DMS 273 treated with DMSO at 0.1 percent for 48 hours (cell line): ENCODE data around the gene PPP1R14D.
"Not testable (repeated sequence)": the region's sequence is repeated elsewhere in the genome, so short reads cannot be mapped to it uniquely, and the experiment has no call there.

Source experiments
- DNase-seq: peaks from one replicate; lab custom pipeline; 2025; lab: John Stamatoyannopoulos, UW

PPP1R14D gene

GRCh38 chr15:40828447-40829036 lies at the start of gene PPP1R14D:
Gene PPP1R14D (minus strand): TSS chr15:40828708. CDS start chr15:40828641, 67 bp downstream.
- DNase-seq, result no peak

- DNase-seq, result no peak
Observed at GRCh38 chr15:40877694-40878093, 49.2 kb upstream of the PPP1R14D start.

DNA sequence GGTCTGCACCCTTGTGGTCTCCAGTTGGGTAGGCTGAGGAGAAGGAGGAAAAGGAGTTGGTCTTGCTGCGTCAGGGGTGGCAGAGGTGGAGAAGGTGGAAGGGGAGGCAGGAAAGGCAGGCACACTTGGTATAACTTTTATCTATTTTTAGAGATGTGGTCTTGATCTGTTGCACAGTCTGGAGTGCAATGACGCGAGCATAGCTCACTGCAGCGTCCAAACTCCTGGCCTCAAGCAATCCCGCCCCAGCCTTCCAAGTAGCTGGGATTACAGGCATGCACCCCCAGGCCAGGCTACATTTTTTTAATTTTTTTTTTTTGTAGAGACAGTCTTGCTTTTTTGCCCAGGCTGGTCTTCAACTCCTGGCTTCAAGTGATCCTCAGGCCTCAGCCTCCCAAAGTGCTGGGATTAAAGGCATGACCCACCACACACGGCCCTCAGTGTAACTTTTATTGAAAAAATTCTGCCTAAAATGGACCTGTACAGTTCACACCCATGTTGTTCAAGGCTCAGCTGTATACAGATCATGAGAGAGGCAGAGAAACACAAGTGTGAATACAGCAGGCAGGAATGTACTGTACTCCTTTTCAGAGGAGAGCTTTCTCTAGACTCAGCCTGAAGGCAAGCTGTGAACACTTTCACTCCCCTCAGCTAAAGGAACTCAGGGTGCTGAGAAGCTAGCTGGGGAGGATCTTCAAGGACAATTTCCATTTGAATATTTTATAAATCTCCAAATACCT lies 47.7 kb upstream of the PPP1R14D start:
- DNase-seq, result no peak

DNA sequence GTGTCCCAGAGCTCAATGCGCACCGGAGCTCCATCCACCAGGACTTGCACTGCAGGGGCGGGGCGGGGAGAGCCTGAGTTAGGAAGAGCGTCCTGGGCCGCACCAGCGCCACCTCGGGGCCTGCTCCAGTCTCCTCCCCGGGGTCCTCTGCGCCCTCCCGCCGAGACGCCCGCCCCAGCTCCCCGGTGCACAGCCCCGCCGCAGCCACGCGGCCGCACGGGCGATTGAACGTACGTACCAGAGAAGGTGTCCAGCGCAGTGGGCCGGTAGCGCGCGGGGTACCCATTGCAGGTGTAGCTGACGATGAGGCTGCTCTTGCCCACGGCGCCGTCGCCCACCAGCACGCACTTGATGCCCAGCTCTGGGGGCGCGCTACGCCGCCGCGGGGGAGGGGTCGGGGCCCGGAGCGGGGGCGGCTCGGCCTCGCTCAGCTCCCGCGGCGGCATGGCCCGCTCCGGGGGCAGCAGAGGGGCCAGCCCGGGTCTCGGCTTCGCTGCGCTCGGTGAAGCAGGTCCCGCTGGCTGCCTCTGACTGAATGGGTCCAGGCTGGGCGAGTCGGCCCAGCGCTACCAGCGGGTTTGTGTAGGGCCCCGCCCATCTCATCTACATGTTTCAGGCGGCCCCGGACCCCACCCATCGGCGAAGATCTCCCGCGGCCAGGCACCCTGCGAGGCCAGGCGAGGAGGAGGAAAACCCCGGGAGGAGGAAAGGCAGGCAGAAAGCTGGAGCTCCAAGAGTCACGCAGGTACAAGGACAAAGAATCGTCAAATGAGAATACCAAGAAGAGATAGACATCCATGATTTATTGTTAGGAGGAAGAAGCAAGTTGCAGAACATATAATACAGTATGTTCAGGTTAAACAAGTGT lies 45.4 kb upstream of the PPP1R14D start, which contains the start of gene RHOV:
Gene RHOV, minus strand, starts transcription at position 541 of the 868 bp plus-strand sequence. Its CDS starts 95 bp downstream, at position 446.
- DNase-seq, result no peak

DNA sequence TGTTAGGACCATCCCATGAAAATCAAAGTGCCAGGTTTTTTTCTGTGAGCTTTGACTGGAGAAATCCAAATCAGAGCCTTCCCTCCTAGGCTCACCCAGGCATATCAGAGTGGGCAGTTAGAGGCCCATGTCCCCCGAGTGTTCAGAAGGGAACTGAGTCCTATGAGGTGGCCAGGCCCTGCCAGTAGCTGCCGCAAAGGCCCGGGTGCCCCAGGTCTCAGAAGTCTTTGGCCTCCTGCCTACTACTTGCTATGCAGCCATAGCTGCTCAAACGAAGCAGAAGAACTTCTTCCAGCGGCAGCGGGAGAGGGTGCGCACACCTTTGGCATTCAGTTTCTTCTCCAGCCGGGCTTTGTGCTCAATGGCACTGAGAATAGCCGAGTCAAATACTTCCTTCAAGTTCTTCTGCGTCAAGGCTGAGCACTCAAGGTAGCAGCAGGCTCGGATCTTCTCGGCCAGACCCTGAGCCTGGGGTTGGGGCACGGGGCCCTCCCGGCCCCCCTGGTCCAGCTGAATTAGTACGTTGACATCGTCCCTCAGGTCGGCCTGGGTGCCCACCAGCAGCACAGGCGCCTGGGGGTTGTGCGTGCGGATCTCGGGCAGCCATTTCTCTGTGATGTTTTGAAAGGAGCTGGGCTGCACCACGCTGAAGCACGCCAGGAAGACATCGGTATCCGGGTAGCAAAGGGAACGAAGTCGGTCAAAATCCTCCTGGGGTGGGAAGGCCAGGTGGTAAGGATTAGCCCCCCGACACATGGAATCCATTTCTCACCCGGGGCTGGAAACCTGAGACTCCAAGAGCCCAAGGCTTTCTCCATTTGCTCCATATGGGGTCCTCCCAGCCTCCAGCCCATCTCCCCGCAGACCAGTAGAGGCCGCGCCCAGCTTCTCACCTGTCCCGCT lies 44.5 kb upstream of the PPP1R14D start:
- no peak for DNase-seq

GRCh38 chr15:40871749-40872617 lies 43.5 kb upstream of the PPP1R14D start:
- no peak for DNase-seq

DNA sequence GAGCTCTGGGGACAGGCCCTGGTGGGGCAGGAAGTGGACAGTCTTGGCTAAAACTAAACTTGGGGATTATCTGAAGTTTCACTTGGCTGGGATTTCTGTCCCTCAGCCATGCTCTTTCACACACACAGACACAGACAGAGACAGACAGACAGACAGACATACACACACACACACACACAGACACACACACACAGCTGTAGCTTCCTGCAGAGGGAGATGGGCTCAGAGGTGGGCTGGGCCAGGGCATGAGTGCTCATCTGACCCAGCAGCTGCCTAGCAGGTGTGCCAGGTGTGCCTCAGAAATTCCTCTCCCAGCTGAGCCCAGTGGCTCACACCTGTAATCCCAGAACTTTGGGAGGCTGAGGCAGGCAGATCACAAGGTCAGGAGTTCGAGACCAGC lies 42.2 kb upstream of the PPP1R14D start:
- no peak for DNase-seq

- DNase-seq, result no peak
Observed at GRCh38 chr15:40869686-40870085, 41.2 kb upstream of the PPP1R14D start.

DNA sequence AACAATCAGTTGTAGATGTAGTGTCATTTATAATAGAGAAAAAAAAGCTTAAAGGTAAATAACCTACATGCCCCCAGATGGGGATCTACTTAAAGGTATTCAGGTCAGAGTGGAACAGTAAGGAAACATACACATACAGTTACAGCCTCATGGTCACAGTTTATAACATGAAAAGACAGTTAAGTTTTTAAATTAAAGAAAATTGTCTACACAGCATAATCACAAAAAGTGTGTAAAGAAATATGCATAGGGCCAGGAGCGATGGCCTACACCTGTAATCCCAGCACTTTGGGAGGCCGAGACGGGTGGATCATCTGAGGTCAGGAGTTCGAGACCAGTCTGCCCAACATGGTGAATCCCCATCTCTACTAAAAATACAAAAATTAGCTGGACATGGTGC lies 38.7 kb upstream of the PPP1R14D start:
- no peak for DNase-seq

DNA sequence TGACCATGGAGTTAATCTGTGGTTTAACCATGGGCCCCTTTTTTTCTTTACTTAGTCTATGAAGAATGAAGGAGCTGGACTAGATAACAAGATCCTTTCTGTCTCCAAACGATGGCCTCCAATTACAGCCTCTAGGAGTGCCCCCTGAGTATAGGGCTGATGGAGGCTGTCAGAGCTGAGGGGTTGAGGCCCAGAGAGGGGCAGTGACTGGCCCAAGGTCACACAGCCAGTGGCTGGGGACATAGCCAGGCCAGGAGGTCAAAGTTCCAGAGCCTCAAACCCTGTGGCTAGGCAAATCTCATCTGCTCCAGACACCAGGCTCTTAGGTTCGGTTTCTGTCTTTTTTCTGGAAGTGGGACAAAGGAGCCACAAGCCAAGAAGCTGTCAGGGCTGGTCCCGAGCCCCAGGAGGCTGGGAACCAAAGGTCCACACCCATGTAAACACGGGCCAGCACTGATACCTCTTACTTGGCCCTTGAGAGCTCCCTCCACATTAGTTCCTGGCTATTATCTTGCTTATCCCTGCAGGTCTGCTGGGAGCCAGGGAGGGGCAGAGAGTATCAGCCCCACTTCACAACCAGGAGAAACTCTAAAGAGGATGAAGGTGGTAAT lies 35.3 kb upstream of the PPP1R14D start:
- no peak for DNase-seq

DNA sequence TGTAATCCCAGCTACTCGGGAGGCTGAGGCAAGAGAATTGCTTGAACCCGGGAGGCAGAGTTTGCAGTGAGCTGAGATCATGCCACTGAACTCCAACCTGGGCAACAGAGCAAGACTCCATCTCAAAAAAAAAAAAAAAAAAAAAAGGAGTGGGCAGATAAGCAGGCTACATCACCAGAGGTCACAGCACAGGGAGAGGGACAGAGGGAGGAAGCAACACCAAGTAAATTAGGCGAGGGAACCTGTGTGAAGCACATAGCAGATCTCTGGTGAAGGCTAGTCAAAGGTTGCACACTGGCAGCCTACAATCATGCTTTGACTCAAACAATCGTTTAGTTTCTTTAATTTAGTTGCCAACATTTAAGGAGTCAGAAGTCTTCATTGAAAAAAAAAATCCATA lies 32.6 kb upstream of the PPP1R14D start:
- not testable (repeated sequence) for DNase-seq

GRCh38 chr15:40859206-40859851 lies 30.8 kb upstream of the PPP1R14D start:
- peak; percentile 24 for DNase-seq

DNA sequence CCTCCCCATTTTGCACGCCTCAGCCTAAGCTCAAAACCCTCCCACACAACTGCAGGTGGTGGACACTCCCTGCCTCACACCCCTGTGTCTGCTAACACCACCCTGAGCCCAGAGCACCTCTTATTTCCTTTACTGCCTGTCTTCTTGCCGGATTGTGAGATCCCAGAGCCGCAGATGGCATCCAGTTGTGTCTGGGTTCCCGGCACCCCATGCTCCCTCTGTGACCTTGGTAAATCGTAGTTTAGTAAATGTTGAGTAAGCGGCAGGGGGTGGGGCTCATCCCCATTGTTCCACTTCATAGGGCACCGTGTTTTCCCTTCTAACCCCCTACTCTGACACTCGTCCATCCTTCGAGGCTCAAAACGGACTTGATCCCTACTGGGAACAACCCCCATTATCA lies 30.2 kb upstream of the PPP1R14D start:
- no peak for DNase-seq

- no peak for DNase-seq
Observed at GRCh38 chr15:40857601-40858341, 29.3 kb upstream of the PPP1R14D start.

GRCh38 chr15:40856746-40857145 lies 28.2 kb upstream of the PPP1R14D start:
- no peak for DNase-seq

DNA sequence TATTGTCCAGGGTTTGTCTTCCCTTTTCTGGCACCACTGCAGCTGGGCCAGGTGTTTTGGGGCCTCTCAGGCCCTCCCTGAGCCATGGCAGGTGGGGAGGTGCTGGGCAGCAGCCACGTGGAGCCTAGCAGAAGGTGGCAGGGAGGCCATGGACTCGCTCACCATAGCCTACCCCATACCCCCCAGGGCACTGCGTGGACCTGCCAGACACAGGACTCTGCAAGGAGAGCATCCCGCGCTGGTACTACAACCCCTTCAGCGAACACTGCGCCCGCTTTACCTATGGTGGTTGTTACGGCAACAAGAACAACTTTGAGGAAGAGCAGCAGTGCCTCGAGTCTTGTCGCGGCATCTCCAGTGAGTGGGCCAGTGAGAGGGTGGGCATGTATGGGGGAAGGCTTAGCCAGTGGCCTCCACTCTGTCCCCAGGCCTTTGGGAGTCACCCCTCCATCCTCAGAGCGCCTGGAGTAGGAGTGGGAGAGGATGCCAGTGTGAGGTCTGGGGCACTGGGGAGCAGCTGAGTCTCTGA lies 27.3 kb upstream of the PPP1R14D start:
- DNase-seq, result no peak

- no peak for DNase-seq
Observed at GRCh38 chr15:40854161-40854560, 25.7 kb upstream of the PPP1R14D start.

- no peak for DNase-seq
Observed at GRCh38 chr15:40853241-40853890, 24.9 kb upstream of the PPP1R14D start.
